ENCODE data around the gene CHAF1B. TPM values are rescaled to one million over a fixed set of nuclear protein-coding genes. Genes with fewer than 3 reads are reported as not detected.

CHAF1B gene
- total and polyA plus RNA-seq, 9 of the 15 experiments (the other 6 are each of a cell fraction or from before 2014, with no cell fraction given): 7.5 to 36.8 (median 21.0) TPM

DNA sequence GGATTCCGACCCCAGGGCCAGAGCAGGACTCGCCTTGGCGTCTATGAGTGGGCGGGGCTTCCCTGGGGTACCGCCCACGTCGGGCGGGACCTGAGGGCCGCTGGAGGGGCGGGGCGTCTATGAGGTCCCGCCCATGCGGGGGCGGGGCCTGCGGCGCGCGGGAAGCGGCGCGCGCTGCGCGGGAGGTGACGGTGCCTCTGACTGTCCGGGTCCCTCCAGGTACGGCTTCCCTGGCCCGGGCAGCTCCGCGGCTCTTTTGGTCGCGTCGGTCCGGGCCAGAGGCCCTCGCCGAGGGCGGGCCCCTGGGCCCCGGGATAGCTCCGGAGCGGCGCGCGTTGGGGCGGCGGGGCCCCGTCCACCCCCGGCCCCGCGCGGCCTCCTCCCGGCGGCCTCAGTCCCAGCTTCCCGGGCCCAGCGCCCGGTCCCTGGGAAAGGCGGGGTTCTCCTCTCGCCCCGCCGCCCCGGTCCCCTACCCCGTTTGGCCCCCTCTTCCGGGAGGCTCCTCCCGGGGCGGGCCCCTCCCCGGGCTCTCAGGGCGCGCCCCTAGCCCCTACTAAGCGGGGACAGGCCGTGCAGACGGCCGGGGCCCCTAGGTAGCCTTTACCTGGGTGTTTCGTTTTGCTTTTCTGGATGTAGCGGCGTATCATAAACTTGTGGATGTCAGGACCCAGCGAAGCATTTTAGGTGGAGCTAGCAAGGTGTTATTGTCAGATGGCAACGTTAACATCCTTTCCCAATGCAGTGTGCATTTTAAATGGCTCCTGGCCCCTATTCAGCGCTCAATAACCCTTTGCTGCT lies at the start of gene CHAF1B (continued):
- TF ChIP-seq, protein P1, sequence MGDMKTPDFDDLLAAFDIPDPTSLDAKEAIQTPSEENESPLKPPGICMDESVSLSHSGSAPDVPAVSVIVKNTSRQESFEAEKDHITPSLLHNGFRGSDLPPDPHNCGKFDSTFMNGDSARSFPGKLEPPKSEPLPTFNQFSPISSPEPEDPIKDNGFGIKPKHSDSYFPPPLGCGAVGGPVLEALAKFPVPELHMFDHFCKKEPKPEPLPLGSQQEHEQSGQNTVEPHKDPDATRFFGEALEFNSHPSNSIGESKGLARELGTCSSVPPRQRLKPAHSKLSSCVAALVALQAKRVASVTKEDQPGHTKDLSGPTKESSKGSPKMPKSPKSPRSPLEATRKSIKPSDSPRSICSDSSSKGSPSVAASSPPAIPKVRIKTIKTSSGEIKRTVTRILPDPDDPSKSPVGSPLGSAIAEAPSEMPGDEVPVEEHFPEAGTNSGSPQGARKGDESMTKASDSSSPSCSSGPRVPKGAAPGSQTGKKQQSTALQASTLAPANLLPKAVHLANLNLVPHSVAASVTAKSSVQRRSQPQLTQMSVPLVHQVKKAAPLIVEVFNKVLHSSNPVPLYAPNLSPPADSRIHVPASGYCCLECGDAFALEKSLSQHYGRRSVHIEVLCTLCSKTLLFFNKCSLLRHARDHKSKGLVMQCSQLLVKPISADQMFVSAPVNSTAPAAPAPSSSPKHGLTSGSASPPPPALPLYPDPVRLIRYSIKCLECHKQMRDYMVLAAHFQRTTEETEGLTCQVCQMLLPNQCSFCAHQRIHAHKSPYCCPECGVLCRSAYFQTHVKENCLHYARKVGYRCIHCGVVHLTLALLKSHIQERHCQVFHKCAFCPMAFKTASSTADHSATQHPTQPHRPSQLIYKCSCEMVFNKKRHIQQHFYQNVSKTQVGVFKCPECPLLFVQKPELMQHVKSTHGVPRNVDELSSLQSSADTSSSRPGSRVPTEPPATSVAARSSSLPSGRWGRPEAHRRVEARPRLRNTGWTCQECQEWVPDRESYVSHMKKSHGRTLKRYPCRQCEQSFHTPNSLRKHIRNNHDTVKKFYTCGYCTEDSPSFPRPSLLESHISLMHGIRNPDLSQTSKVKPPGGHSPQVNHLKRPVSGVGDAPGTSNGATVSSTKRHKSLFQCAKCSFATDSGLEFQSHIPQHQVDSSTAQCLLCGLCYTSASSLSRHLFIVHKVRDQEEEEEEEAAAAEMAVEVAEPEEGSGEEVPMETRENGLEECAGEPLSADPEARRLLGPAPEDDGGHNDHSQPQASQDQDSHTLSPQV (IDR thresholded peaks at IDR 0.05): no peak
- TF ChIP-seq MTA3 (IDR thresholded peaks at IDR 0.05; ENCODE audit: borderline replicate concordance) (peak; percentile 46; the same call in 1 of the 2 replicates), TFAM (CRISPR knock-in tag; conservative IDR thresholded peaks at IDR 0.05) (no peak), ERF (CRISPR knock-in tag; IDR thresholded peaks at IDR 0.05) (no peak), ZNF778 (CRISPR knock-in tag; IDR thresholded peaks at IDR 0.05) (no peak), FOS (IDR thresholded peaks at IDR 0.05; ENCODE audit: extremely low read depth, insufficient read length) (no peak), BRF1 (IDR thresholded peaks at IDR 0.05; ENCODE audit: borderline replicate concordance, extremely low read depth, insufficient read length) (no peak), HDAC1 (IDR thresholded peaks at IDR 0.05) (no peak), NCOR1 (IDR thresholded peaks at IDR 0.05) (no peak), PHTF2 (CRISPR knock-in tag; IDR thresholded peaks at IDR 0.05) (no peak), THRAP3 (IDR thresholded peaks at IDR 0.05; ENCODE audit: borderline replicate concordance) (no peak), SAFB (IDR thresholded peaks at IDR 0.05; ENCODE audit: borderline replicate concordance, low read depth, low read length) (no peak)
- TF ChIP-seq, protein P2, sequence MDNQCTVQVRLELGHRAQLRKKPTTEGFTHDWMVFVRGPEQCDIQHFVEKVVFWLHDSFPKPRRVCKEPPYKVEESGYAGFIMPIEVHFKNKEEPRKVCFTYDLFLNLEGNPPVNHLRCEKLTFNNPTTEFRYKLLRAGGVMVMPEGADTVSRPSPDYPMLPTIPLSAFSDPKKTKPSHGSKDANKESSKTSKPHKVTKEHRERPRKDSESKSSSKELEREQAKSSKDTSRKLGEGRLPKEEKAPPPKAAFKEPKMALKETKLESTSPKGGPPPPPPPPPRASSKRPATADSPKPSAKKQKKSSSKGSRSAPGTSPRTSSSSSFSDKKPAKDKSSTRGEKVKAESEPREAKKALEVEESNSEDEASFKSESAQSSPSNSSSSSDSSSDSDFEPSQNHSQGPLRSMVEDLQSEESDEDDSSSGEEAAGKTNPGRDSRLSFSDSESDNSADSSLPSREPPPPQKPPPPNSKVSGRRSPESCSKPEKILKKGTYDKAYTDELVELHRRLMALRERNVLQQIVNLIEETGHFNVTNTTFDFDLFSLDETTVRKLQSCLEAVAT (IDR thresholded peaks at IDR 0.05): no peak
- TF ChIP-seq, protein P3, sequence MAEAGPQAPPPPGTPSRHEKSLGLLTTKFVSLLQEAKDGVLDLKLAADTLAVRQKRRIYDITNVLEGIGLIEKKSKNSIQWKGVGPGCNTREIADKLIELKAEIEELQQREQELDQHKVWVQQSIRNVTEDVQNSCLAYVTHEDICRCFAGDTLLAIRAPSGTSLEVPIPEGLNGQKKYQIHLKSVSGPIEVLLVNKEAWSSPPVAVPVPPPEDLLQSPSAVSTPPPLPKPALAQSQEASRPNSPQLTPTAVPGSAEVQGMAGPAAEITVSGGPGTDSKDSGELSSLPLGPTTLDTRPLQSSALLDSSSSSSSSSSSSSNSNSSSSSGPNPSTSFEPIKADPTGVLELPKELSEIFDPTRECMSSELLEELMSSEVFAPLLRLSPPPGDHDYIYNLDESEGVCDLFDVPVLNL (CRISPR knock-in tag; IDR thresholded peaks at IDR 0.05; ENCODE audit: low read depth): no peak
- TF ChIP-seq, protein P4, sequence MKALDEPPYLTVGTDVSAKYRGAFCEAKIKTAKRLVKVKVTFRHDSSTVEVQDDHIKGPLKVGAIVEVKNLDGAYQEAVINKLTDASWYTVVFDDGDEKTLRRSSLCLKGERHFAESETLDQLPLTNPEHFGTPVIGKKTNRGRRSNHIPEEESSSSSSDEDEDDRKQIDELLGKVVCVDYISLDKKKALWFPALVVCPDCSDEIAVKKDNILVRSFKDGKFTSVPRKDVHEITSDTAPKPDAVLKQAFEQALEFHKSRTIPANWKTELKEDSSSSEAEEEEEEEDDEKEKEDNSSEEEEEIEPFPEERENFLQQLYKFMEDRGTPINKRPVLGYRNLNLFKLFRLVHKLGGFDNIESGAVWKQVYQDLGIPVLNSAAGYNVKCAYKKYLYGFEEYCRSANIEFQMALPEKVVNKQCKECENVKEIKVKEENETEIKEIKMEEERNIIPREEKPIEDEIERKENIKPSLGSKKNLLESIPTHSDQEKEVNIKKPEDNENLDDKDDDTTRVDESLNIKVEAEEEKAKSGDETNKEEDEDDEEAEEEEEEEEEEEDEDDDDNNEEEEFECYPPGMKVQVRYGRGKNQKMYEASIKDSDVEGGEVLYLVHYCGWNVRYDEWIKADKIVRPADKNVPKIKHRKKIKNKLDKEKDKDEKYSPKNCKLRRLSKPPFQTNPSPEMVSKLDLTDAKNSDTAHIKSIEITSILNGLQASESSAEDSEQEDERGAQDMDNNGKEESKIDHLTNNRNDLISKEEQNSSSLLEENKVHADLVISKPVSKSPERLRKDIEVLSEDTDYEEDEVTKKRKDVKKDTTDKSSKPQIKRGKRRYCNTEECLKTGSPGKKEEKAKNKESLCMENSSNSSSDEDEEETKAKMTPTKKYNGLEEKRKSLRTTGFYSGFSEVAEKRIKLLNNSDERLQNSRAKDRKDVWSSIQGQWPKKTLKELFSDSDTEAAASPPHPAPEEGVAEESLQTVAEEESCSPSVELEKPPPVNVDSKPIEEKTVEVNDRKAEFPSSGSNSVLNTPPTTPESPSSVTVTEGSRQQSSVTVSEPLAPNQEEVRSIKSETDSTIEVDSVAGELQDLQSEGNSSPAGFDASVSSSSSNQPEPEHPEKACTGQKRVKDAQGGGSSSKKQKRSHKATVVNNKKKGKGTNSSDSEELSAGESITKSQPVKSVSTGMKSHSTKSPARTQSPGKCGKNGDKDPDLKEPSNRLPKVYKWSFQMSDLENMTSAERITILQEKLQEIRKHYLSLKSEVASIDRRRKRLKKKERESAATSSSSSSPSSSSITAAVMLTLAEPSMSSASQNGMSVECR (CRISPR knock-in tag; IDR thresholded peaks at IDR 0.05): no peak
- TF ChIP-seq, protein P5, sequence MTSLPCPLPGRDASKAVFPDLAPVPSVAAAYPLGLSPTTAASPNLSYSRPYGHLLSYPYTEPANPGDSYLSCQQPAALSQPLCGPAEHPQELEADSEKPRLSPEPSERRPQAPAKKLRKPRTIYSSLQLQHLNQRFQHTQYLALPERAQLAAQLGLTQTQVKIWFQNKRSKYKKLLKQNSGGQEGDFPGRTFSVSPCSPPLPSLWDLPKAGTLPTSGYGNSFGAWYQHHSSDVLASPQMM (CRISPR knock-in tag; IDR thresholded peaks at IDR 0.05): no peak
